HG03521 (cell line): Measurements from ENCODE around the gene PDIK1L.
"Not testable (repeated sequence)": the region's sequence is repeated elsewhere in the genome, so short reads cannot be mapped to it uniquely, and the experiment has no call there.

Experiments
- ATAC-seq: cut with Tn5 transposase; IDR thresholded peaks from one replicate; pipeline ENCODE4 v1.9.1; 2021; ENCODE audit warnings: mild to moderate bottlenecking, moderate library complexity; ENCODE audit not compliant: unreplicated experiment

PDIK1L gene

DNA sequence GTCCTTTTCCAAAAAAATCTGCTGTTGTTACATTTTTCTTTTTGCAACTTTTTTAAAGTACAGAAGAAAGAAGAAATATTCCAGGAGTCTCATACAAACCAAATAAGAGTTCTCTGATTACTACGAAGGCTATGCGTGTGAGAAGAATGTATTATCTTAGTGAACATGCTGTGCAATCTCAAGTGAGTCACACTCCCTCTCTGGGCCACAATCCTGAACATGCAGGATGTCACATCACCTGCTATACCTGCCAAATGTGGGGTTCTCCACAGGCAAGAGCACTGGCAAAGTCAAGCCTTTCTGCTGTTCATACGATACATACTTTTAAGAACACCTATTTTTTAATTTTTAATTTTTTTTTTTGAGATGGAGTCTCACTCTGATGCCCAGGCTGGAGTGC is 22.5 kb upstream of the PDIK1L start:
- ATAC-seq = no peak

DNA sequence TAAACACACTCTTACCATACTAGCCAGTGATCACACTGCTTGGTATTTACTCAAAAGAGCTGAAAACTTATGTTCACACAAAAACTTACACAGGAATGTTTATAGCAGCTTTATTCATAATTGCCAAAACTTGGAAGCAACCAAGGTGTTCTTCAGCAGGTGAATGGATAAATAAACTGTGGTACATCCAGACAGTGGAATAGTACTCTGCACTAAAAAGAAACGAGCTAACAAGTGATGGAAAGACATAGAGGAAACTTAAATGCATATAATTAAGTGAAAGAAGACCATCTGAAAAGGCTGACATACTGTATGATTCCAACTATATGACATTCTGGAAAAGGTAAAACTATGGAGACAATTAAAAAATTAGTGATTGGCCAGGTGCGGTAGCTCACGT is 20.7 kb upstream of the PDIK1L start:
- no peak for ATAC-seq

GRCh38 chr1:26092422-26092821 is 19.2 kb upstream of the PDIK1L start:
- no peak for ATAC-seq

DNA sequence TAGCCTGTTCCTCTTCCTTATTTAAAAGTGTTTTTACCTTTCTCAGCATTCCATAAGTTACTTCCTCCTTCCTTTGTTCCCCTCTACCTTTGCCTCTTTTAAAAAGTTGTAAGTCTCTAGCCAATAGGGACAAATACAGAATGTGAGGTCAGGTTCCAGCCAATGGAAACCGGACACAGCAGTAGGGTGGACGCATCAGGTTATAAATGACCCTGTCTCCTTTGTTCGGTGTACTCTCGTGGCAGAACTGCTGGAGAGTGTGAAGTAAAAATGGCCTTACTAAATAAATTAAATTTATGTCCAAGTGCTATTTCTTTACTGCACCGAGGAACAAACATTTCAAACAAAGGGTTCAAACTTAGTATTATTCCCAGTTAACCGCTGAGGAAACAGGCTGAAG is 18.1 kb upstream of the PDIK1L start:
- not testable (repeated sequence) for ATAC-seq

- ATAC-seq = no peak
Measured at GRCh38 chr1:26094076-26094669, 17.5 kb upstream of the PDIK1L start.

GRCh38 chr1:26094677-26095383 is 16.8 kb upstream of the PDIK1L start:
- no peak for ATAC-seq

- no peak for ATAC-seq
Measured at GRCh38 chr1:26096471-26096870, 15.2 kb upstream of the PDIK1L start.

DNA sequence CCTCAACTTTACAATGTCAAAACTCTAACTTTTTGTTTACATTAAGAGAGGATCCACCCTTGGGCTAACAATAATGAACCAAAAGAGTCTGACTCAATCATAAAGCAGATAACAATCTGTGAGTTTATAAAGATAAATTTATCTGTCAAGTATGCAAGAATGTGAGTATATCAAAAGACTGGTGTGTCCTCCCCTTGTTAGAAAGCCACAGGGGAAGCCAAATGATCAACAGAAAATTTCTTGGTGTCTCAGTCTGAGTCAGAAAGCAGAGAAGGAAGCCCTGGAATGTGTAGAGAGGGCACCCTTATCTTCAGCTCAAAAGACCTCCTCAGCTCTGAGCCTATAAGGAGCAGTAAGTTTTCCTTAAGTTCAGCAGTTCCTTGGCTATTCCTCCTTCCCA is 13.9 kb upstream of the PDIK1L start:
- ATAC-seq = no peak

- no peak for ATAC-seq
Measured at GRCh38 chr1:26098602-26099001, 13.0 kb upstream of the PDIK1L start.

DNA sequence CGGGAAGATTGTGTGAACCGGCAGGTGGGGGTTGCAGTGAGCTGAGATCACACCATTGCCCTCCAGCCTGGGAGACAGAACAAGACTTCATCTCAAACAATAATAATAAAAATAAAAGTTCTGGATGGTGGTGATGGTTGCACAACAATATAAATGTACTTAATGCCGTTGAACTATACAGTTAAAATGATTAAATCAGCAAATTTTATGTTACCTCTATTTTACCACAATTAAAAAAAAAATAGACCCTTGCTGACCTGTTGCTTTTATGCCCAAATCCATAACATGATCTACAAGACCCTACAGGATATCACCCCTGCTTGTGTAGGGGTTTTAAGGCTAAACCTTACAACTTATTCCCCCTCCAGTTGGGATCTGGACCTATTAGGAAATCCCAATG is 11.8 kb upstream of the PDIK1L start:
- ATAC-seq = no peak

- ATAC-seq = not testable (repeated sequence)
Measured at GRCh38 chr1:26100204-26100603, 11.4 kb upstream of the PDIK1L start.

DNA sequence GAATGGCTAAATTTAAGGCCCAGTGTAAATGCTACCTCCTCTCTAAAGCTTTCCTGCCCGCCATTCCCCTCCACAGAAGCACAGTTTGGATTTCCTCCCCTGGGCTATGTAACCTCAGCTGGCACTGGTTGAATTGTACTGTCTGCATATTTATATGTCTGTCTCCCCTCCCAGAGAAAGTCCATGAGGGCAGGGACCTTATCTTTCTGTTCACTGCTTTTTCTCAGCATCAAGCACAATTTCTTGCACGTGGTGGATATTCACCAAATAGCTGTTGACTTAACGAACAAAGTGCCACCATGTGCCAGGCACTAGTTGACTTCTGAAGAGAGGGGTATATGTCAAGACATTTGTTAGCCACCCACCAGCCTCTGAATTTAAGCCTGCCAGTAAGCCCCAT is 9.5 kb upstream of the PDIK1L start:
- ATAC-seq = no peak

DNA sequence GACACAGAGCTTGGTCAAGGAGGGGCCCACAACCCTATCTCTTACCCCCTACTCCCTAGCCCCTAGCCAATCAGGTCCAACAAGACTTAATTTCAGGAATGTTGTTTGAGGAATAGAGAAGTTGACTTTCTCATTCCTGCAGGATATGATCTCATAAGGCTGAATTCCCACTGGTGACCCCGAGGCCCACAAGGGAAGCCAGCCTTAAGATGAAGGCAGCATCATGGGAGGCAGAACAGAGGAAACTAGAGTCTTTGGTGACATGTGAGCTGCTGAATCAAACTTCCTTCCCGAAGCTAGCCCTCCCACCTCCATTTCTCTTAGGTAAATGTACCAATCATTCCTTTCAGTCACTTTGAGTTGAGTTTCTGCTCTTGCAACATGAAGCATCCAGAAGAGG is 9.1 kb upstream of the PDIK1L start:
- ATAC-seq = no peak

DNA sequence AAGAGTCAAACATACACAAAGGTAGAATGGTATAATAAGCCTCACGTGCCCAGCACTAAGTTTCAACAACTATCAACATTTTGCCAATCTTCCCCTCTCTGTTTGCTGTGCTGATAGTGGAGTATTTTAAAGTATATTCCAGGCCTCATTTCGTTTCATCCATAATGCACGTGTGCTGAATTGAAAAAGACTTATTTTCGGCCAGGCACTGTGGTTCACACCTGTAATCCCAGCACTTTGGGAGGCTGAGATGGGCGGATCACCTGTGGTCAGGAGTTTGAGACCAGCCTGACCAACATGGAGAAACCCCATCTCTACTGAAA is 6.4 kb upstream of the PDIK1L start:
- ATAC-seq = not testable (repeated sequence)

- no peak for ATAC-seq
Measured at GRCh38 chr1:26109229-26110164, 2.1 kb upstream of the PDIK1L start.

DNA sequence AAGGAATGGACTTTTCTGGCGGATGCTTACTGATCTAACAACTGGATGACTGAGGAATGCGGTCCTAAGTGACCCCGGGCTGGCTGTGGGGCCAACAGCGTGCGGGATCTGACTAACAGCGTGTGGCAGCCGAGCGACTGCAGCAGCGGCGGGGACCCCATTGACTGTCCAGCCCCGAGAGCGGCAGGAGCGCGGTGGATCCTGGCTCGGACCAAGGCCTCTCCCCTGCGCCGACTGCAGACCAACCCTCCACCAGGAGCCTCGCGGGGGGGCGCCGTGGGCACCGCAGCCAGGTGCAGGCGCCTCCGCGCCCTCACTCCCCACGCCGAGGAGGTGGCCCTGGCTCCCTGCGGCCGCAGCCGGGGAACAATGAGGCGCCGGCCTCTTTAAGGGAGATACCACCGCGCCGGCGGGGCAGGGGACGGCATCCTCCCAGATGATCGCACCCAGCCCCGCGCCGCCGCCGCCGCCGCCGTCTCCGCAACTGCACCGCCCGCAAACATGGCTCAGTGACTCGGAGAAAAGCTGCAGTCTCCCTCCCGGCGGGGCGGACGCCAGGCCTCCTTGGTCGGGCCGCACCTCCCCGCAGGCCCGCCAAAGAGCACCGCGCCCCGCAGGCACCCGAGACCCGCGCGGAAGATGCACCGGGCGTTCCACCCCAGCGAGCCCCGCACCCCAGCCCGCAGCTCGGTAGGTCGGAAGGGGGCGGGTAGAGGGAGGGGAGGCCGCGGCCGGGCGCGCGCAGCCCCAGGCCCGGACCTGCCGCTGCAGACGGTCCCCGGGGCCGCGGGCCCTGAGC is 694 bp upstream of the PDIK1L start:
- ATAC-seq = peak; percentile 36

DNA sequence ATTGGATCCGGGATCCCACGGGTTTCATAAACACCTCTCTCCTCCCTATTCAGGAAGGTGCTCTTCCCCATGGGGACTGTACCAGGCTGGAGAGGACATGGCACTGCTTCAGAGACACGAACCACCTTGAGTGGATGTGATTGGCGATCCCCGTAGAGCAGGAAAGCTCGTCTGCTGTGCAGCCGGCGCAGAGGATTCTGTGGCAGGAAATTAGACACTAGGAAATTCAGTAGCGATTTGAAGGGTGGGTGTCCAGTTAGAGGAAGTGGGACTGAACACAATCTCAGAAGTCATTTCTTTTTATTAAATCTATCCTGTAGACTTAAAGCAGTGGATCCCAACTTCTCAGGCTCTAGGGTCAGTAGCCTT is 767 bp downstream of the PDIK1L start:
- ATAC-seq = no peak

- ATAC-seq = no peak
Measured at GRCh38 chr1:26114165-26114927, 2.7 kb downstream of the PDIK1L start.

- no peak for ATAC-seq
Measured at GRCh38 chr1:26119892-26120608, 8.4 kb downstream of the PDIK1L start.
